Body of pancreas (tissue), 4 donors: ENCODE measurements around the gene ERBB4.

Source experiments
- POLR2A ChIP-seq, 3 donors: fragments of 450-650 bp; IDR thresholded peaks; one replicate each; pipeline ENCODE4 v1.6.1; 2016; ENCODE audit warnings: antibody characterized with exemption in 3 of 3, mild to moderate bottlenecking in 2 of 3
- TF ChIP-seq, protein P1 (sequence below), 7 experiments: fragments of 450-650 bp in 4 of 7; fragments of 200-600 bp in 3 of 7; sonication (generic) in 3 of 7; IDR thresholded peaks; one replicate each; pipeline ENCODE4 v1.5.1; 2016 to 2019; ENCODE audit warnings: antibody characterized with exemption in 7 of 7

- TF ChIP-seq POLR2A (IDR thresholded peaks at IDR 0.05): no peak
- TF ChIP-seq, protein P1, sequence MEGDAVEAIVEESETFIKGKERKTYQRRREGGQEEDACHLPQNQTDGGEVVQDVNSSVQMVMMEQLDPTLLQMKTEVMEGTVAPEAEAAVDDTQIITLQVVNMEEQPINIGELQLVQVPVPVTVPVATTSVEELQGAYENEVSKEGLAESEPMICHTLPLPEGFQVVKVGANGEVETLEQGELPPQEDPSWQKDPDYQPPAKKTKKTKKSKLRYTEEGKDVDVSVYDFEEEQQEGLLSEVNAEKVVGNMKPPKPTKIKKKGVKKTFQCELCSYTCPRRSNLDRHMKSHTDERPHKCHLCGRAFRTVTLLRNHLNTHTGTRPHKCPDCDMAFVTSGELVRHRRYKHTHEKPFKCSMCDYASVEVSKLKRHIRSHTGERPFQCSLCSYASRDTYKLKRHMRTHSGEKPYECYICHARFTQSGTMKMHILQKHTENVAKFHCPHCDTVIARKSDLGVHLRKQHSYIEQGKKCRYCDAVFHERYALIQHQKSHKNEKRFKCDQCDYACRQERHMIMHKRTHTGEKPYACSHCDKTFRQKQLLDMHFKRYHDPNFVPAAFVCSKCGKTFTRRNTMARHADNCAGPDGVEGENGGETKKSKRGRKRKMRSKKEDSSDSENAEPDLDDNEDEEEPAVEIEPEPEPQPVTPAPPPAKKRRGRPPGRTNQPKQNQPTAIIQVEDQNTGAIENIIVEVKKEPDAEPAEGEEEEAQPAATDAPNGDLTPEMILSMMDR (IDR thresholded peaks at IDR 0.05): no peak
These were observed 907.1 kb downstream of the ERBB4 start for GRCh38 chr2:211631503-211631902.
